Psoas muscle (tissue), 8 donors: Measurements from ENCODE around the gene CEP135. TPM values are rescaled to one million over a fixed set of nuclear protein-coding genes. Genes with fewer than 3 reads are reported as not detected.
A peak's percentile ranks its signal among the peaks of the same experiment; 100 is the strongest.

ENCODE experiments used
- ATAC-seq, 4 donors: fragments of 200-7000 bp; cut with Tn5 transposase; one replicate each; pipeline ENCODE4 v1.9.1; 2020; ENCODE audit warnings: moderate library complexity in 3 of 4, mild to moderate bottlenecking in 2 of 4
- DNase-seq, 2 donors: peaks; one replicate each; pipeline ENCODE4 v3.0.0-alpha.2; 2020
- H3K27ac ChIP-seq: fragments of 200-600 bp; one replicate; pipeline ENCODE4 v1.8.0; 2022
- H3K27me3 ChIP-seq, 3 donors: fragments of 200-600 bp in 1 of 3; one replicate each; pipeline versions ENCODE4 v1.6.1 to v1.8.0; 2013 to 2022; ENCODE audit warnings: low read length in 2 of 3, mild to moderate bottlenecking in 2 of 3, moderate library complexity in 1 of 3; ENCODE audit not compliant: insufficient read depth in 3 of 3
- H3K36me3 ChIP-seq, 2 donors: fragments of 200-600 bp in 1 of 2; one replicate each; pipeline versions ENCODE4 v1.6.1 to v1.8.0; 2013 to 2022; ENCODE audit warnings: low read depth in 1 of 2, mild to moderate bottlenecking in 1 of 2, moderate library complexity in 1 of 2; ENCODE audit not compliant: insufficient read depth in 1 of 2
- H3K4me1 ChIP-seq: fragments of 200-600 bp; one replicate; pipeline ENCODE4 v1.8.0; 2022
- H3K4me3 ChIP-seq: fragments of 200-600 bp; one replicate; pipeline ENCODE4 v1.8.0; 2022; ENCODE audit warnings: mild to moderate bottlenecking
- H3K9me3 ChIP-seq: fragments of 200-600 bp; one replicate; pipeline ENCODE4 v1.8.0; 2022
- CTCF ChIP-seq: fragments of 200-600 bp; IDR thresholded peaks from one replicate; pipeline ENCODE4 v1.8.0; 2022; ENCODE audit warnings: antibody characterized with exemption
- WGBS, 3 donors: extraction: QIAGEN DNeasy Blood & Tissue Kit; methylation state at CpG; one replicate each; pipeline versions ENCODE4 v1.1.6 to v1.1.7; 2013; 5-methylcytosine and 5-hydroxymethylcytosine counted together
- intact Hi-C, 2 donors: fragments of 100-400 bp; cut with DNase I; formaldehyde crosslinking; loops; one replicate each; pipeline versions ENCODE4 v1.11.0 to v1.14.2; 2022
- polyA plus RNA-seq, 3 donors: library from polyadenylated mRNA; stranded (reverse); fragments of 200-250 nt; gene quantifications; one replicate each; pipeline ENCODE4 v1.2.3, GENCODE V29; 2013
- total RNA-seq, 4 donors: library from RNA; stranded (reverse); fragmentation: NEBNext Ultra II Directional in 2 of 4; extraction: Animal tissue kit (Norgen Biotek cat#: 25700) in 2 of 4; gene quantifications; one replicate each; pipeline versions ENCODE4 v1.2.1 to v1.2.4, GENCODE V29; 2021 to 2023
- donor health status: healthy with polysubstance abuse.
- donor health status: DM: no; HTN: no; CAD: no; lungs with moderate emphysema.
- donor health status: Bipolar disorder and iron deficiency.
- donor health status: healthy.
- donor health status: DM: yes; HTN: yes; CAD: no.
- donor health status: DM: no; HTN: no; CAD: no.
- donor health status: DM: no; HTN: no; CAD: no.
- donor health status: DM: yes; HTN: yes; CAD: no.

CEP135 gene
- total and polyA plus RNA-seq, 7 donors = 0.55 to 2.0 (median 1.6) TPM

- peaks cover 0 to 10% (median 0%) of the 10 kb centered on the region in 3 donors for H3K27me3 ChIP-seq
- intact Hi-C loops = no loop called here
- no peak for TF ChIP-seq CTCF
- no peak overlapping the region for H3K4me3 ChIP-seq
- ATAC-seq = no peak
- no peaks in the 10 kb centered on the region for H3K9me3 ChIP-seq
- no peaks in the 10 kb centered on the region for H3K4me1 ChIP-seq
- H3K36me3 ChIP-seq = no peaks in the 10 kb centered on the region
- DNase-seq = no peak
- no peak overlapping the region for H3K27ac ChIP-seq
- 72 to 81% (median 72%) methylated on average over 8 of the region's 8 CpGs for WGBS, 3 donors
These were observed 89.9 kb downstream of the CEP135 start for GRCh38 chr4:56038487-56039162.

GRCh38 chr4:56040842-56041241 lies 92.1 kb downstream of the CEP135 start:
- Histone ChIP-seq H3K9me3 (no peaks in the 10 kb centered on the region), H3K4me1 (no peaks in the 10 kb centered on the region), H3K36me3 (no peaks in the 10 kb centered on the region), H3K27ac (no peak overlapping the region), H3K27me3 (peaks cover 0 to 10% (median 0%) of the 10 kb centered on the region in 3 donors), H3K4me3 (no peak overlapping the region)
- intact Hi-C loops = no loop called here
- DNase-seq (no peak), ATAC-seq (no peak)
- WGBS, 3 donors = 51 to 64% (median 58%) methylated on average over 2 of the region's 2 CpGs
- TF ChIP-seq CTCF = no peak

GRCh38 chr4:56042225-56042624 lies 93.5 kb downstream of the CEP135 start:
- intact Hi-C loops = no loop called here
- DNase-seq (no peak), ATAC-seq (no peak)
- Histone ChIP-seq H3K4me3 (no peak overlapping the region), H3K9me3 (no peaks in the 10 kb centered on the region), H3K4me1 (no peaks in the 10 kb centered on the region), H3K27me3 (peaks cover 0 to 11% (median 0%) of the 10 kb centered on the region in 3 donors), H3K36me3 (no peaks in the 10 kb centered on the region), H3K27ac (no peak overlapping the region)
- no peak for TF ChIP-seq CTCF
- 79 to 88% (median 83%) methylated on average over 1 of the region's 1 CpG for WGBS, 3 donors

- Histone ChIP-seq H3K4me1 (no peaks in the 10 kb centered on the region), H3K9me3 (no peaks in the 10 kb centered on the region), H3K4me3 (peak overlapping the region; percentile 58), H3K36me3 (no peaks in the 10 kb centered on the region), H3K27ac (no peak overlapping the region), H3K27me3 (peaks cover 0 to 42% (median 6%) of the 10 kb centered on the region in 3 donors)
- TF ChIP-seq CTCF = no peak
- intact Hi-C loops = no loop called here
- WGBS, 3 donors = 9 to 15% (median 11%) methylated on average over 5 of the region's 5 CpGs
- ATAC-seq (no peak), DNase-seq (no peak)
These were observed 99.6 kb downstream of the CEP135 start for GRCh38 chr4:56048383-56048701.
